ENCODE results near the gene ROR1. TPM values are rescaled to one million over a fixed set of nuclear protein-coding genes. Genes with fewer than 3 reads are reported as not detected.

ROR1 gene
- polyA plus RNA-seq, 1 experiment: 7.1 TPM

DNA sequence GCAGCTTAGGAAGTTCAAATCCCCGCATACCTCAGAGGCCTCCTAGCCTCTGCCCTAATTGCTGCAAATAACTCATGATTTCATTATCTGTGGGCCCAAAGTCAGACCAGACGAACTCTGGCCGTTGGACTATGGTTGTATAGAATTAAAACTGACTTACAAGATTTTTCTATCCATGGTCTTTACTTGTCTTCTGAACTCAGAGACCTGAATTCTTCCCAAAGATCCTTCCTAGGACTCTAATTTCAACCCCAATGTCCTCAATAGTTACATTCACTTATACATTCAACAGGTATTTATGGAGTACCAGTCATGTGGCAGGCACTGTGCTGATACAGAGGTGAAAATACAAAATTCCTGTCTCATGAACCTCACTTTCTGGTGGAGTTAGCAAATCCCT lies 247.2 kb downstream of the ROR1 start:
- Histone ChIP-seq H3K27ac (ENCODE audit: low read depth, low read length) (no peak overlapping the region), H3K4me3 (ENCODE audit: low read depth, low read length) (no peak overlapping the region), H3K27me3 (ENCODE audit: control insufficient read depth, insufficient read depth, low read length) (no peaks in the 10 kb centered on the region), H3K9me3 (ENCODE audit: control insufficient read depth, insufficient read depth, low read length) (no peaks in the 10 kb centered on the region)
- no peak for DNase-seq (ENCODE audit: low read depth, low spot score)
- no peak for TF ChIP-seq CTCF (IDR thresholded peaks at IDR 0.05; ENCODE audit: low read depth, low read length)
- CTCF ChIA-PET: interaction anchor here (1.2 kb wide), 1 partner anchor 329 kb away, joined by 4 read pairs; no protein-coding TSS in a partner anchor
- POLR2A ChIA-PET: no interaction called here

- Histone ChIP-seq H3K9me3 (ENCODE audit: control insufficient read depth, insufficient read depth, low read length) (no peaks in the 10 kb centered on the region), H3K27me3 (ENCODE audit: control insufficient read depth, insufficient read depth, low read length) (no peaks in the 10 kb centered on the region), H3K27ac (ENCODE audit: low read depth, low read length) (no peak overlapping the region), H3K4me3 (ENCODE audit: low read depth, low read length) (no peak overlapping the region)
- POLR2A ChIA-PET: no interaction called here
- CTCF ChIA-PET: no interaction called here
- no peak for DNase-seq (ENCODE audit: low read depth, low spot score)
- no peak for TF ChIP-seq CTCF (IDR thresholded peaks at IDR 0.05; ENCODE audit: low read depth, low read length)
Measured at GRCh38 chr1:64025051-64025450, 251.2 kb downstream of the ROR1 start.

- POLR2A ChIA-PET: no interaction called here
- Histone ChIP-seq H3K9me3 (ENCODE audit: control insufficient read depth, insufficient read depth, low read length) (no peaks in the 10 kb centered on the region), H3K27ac (ENCODE audit: low read depth, low read length) (no peak overlapping the region), H3K27me3 (ENCODE audit: control insufficient read depth, insufficient read depth, low read length) (no peaks in the 10 kb centered on the region), H3K4me3 (ENCODE audit: low read depth, low read length) (no peak overlapping the region)
- DNase-seq (ENCODE audit: low read depth, low spot score): no peak
- no peak for TF ChIP-seq CTCF (IDR thresholded peaks at IDR 0.05; ENCODE audit: low read depth, low read length)
- CTCF ChIA-PET: no interaction called here
Measured at GRCh38 chr1:64029037-64029436, 255.2 kb downstream of the ROR1 start.

- CTCF ChIA-PET: no interaction called here
- Histone ChIP-seq H3K27me3 (ENCODE audit: control insufficient read depth, insufficient read depth, low read length) (no peaks in the 10 kb centered on the region), H3K9me3 (ENCODE audit: control insufficient read depth, insufficient read depth, low read length) (no peaks in the 10 kb centered on the region), H3K27ac (ENCODE audit: low read depth, low read length) (no peak overlapping the region), H3K4me3 (ENCODE audit: low read depth, low read length) (no peak overlapping the region)
- no peak for TF ChIP-seq CTCF (IDR thresholded peaks at IDR 0.05; ENCODE audit: low read depth, low read length)
- DNase-seq (ENCODE audit: low read depth, low spot score): no peak
- POLR2A ChIA-PET: no interaction called here
Measured at GRCh38 chr1:64030411-64030810, 256.6 kb downstream of the ROR1 start.

- TF ChIP-seq CTCF (IDR thresholded peaks at IDR 0.05; ENCODE audit: low read depth, low read length): no peak
- ChIA-PET CTCF (interaction anchor here (0.7 kb wide), 1 partner anchor 257 kb away, joined by 3 read pairs; the partner anchor contains the start of gene ROR1), POLR2A (no interaction called here)
- no peaks in the 10 kb centered on the region for H3K9me3 ChIP-seq (ENCODE audit: control insufficient read depth, insufficient read depth, low read length)
- H3K4me3 ChIP-seq (ENCODE audit: low read depth, low read length): no peak overlapping the region
- no peak for DNase-seq (ENCODE audit: low read depth, low spot score)
- H3K27ac ChIP-seq (ENCODE audit: low read depth, low read length): no peak overlapping the region
- no peaks in the 10 kb centered on the region for H3K27me3 ChIP-seq (ENCODE audit: control insufficient read depth, insufficient read depth, low read length)
Measured at GRCh38 chr1:64031236-64031635, 257.4 kb downstream of the ROR1 start.
